Right lung (tissue), 5 donors: ENCODE data around the gene ARMC9. TPM values are rescaled to one million over a fixed set of nuclear protein-coding genes. Genes with fewer than 3 reads are reported as not detected.
A peak's percentile ranks its signal among the peaks of the same experiment; 100 is the strongest.

Source experiments
- DNase-seq, 2 donors: peaks; one replicate each; pipeline ENCODE4 v3.0.0-alpha.2; 2013
- polyA plus RNA-seq, 5 donors: library from polyadenylated mRNA; unstranded; fragments of 120-200 nt; gene quantifications; one replicate each; pipeline versions ENCODE4 v1.2.1 to v1.2.3, GENCODE V29; 2013; ENCODE audit warnings: inconsistent platforms in 1 of 5, low replicate concordance in 1 of 5; ENCODE audit not compliant: insufficient read length in 5 of 5, insufficient read depth in 1 of 5

Gene ARMC9
- polyA plus RNA-seq, 5 donors: 11.3 to 14.8 (median 12.9) TPM

DNA sequence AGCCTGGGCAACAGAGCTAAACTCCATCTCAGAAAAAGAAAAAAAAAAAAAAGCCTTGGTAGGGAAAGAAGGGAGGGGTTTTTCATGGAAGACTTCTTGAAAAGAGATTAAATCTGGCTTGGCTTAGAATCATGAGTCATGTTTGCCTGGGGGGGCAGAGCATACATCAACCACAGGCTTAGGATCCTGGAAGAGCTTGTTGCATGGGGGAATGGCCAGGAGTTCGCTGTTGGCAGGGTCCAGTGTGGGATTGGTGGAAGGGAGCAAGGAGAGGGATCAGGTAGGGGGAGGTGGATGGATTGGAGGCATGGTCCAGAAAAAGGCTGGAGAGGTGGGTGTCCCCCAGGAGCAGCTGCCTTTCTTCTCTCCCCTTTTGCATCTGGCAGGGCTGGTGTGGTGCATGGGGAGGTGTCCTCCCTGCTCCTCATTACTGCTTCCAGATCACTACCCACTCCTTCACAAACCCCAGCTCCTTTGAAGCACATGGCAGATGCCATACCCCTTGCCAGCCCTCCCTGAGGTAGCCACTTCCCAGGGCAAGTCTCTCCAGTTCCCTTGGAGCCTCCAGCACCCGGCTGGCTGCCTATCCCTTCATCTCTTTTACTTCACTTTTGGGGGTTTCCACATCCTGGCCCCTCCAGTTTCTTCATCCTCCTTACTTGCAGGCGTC lies 2.5 kb downstream of the ARMC9 start:
- no peak for DNase-seq

DNA sequence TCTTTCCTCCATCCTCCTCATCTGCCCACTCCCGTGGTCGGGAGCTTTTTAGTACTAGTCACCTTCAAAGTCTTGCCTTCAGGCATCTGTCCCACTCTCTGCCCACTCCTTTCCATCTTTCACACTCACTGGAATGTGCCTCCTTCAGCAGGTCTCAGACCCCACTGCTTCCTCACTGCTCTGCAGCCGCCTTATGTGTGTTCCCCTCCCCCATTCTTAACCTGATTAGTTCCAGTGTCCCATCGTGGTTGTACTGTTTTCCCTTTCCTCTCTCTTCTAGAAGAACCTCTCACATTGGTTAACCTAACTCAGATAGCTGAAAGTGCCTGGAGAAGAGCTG lies 3.0 kb downstream of the ARMC9 start:
- no peak for DNase-seq

GRCh38 chr2:231203087-231203486 lies 4.7 kb downstream of the ARMC9 start:
- no peak for DNase-seq

GRCh38 chr2:231204146-231204545 lies 5.7 kb downstream of the ARMC9 start:
- DNase-seq: no peak

GRCh38 chr2:231204581-231204980 lies 6.2 kb downstream of the ARMC9 start:
- no peak for DNase-seq

- no peak for DNase-seq
These were observed 9.3 kb downstream of the ARMC9 start for GRCh38 chr2:231207734-231208133.

DNA sequence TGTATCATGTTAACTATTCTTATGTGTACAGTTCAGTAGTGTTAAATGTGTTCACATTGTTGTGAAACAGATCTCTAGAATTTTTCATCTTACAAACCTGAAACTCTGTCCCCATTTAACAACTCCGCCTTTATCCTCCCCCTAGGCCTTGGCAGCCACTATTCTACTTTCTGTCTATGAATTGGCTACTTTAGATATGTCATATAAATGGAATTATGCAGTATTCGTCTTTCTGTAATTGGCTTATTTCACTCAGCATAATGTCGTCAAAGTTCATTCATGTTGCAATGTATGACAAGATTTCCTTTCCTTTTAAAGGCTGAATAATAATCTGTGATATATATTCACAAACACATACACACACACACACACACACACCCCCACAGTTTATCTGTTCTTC lies 12.4 kb downstream of the ARMC9 start:
- no peak for DNase-seq

GRCh38 chr2:231211486-231211885 lies 13.1 kb downstream of the ARMC9 start:
- peak in 1 of 2 donors; percentile 30 for DNase-seq

GRCh38 chr2:231212329-231212845 lies 14.0 kb downstream of the ARMC9 start:
- DNase-seq: no peak

DNA sequence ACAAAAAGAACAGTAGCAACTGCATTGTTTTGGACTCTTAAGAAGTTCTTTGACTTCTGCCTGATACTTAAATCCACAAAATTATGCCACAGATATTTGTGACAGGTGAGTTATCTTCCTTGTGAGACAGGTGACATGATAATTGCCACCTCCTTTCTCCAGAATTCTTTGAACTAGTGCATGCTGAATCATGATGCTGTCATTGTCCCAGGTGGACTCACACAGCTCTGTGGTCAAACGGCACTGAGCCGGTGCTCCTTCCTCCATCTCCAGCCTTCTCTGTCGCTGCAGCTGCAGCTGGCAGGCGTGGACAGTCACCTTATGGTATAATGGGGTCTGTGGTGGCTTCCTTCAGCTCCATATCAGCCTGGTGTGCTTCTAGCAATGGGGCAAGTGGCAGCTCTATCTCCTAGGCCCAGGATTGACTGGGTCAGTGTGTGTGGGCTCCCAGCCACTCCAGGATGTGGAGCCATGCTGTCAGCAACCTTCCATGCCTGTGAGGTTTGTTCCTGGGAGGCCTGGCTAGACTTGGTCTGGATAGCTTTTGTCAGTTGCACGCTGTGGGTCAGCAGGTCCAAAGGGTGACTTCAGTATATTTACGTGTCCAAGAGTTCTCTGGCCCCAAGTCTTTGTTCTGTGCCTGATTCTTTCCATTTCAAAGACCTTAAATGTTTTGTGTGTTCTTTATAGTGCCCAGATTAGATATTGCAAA lies 15.7 kb downstream of the ARMC9 start:
- DNase-seq: no peak

DNA sequence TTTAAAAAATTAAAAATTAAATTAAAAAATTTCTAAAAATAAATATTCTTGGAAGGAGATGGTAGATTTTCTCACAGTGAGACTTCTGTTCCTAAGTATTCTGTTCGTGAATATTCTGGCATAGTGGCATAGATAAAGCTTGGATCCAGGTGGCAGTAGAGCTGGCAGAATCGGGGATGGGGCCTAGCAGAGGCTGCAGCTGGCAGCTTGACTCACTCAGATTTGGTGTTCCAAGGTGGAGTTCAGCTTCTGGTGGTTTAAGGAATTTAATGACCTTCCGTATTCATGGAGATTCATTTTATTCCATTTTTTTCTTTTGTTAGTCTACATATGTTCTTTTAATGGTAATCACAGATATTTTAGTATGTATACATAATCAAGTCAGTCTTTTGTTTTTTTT lies 19.9 kb downstream of the ARMC9 start:
- no peak for DNase-seq

DNA sequence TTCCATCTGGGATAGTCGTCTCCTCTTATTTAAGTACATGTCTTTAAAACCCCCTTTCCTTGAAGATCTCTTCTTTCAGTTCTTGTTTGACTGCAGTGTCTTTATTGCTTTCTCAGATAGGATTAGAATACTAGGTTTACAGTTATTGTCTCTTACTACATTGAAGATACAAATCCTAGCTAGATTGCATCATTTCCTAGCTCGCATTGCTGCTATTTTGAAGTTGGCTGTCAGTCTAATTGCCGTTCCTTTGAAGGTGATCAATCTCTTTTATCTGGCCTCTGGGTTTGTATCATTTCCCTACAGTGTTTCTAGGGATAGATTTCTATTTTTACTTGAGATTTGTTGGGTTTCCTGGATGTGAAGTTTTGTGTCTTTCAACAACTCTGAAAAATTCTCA lies 20.9 kb downstream of the ARMC9 start:
- no peak for DNase-seq

DNA sequence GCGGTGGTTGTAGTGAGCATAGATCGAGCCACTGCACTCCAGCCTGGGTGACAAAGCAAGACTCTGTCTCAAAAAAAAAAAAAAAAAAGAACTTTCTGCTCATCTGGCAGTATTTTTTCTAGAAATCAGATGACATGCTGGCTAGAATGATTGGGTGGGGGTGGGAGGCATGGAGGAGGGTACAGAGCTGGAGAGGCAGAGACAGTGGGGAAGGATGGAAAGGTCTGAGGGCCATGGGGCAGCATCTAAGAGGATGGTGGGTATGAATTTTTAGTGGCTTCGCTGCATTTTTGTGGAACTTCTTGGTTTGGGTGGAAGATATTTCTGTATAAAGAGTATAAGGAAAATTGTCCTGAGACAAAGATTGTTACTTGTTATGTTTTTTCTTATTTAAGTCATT lies 23.3 kb downstream of the ARMC9 start:
- DNase-seq: no peak

- DNase-seq: no peak
These were observed 24.0 kb downstream of the ARMC9 start for GRCh38 chr2:231222318-231223000.

DNA sequence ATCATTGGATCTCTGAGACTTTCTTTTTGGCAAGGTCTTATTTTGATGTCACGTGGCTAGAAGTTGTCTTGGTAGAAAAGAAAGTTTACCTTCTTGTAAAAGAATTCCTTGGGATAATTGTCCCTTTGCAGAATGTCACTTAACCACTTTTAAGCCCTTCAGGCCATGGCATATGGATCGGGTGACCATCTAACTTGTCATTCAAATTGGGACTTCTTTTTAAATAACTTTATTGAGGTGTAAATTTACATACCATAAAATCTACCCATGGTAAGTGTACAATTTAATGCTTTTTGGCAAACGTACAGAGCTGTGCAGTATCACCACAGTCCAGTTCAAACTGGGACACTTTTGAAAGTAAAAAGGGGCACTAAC lies 24.6 kb downstream of the ARMC9 start:
- no peak for DNase-seq

- no peak for DNase-seq
These were observed 25.1 kb downstream of the ARMC9 start for GRCh38 chr2:231223458-231223976.

GRCh38 chr2:231227310-231228162 lies 29.1 kb downstream of the ARMC9 start:
- DNase-seq: peak; percentile 52 to 66

- DNase-seq: no peak
These were observed 29.8 kb downstream of the ARMC9 start for GRCh38 chr2:231228223-231228622.

GRCh38 chr2:231228974-231229529 lies 30.6 kb downstream of the ARMC9 start:
- no peak for DNase-seq

DNA sequence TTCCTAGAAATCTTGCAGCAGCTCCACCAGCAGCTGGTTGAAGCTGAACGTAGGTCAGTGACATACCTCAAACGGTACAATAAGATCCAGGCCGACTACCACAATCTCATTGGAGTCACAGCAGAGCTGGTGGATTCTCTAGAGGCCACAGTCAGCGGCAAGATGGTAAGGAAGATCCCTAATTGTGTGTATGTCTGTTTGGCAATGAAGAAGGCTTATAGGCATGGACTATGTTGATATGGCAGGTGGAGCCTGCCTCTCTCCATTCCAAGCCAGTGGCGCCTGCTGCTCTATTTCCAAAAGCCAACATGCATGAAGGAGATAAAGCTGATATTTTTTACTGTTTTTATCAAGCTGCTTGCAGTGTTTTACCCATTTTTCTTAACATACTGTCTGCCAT lies 36.8 kb downstream of the ARMC9 start:
- no peak for DNase-seq

GRCh38 chr2:231238689-231239088 lies 40.3 kb downstream of the ARMC9 start:
- no peak for DNase-seq
